GM12872 (cell line): ENCODE data around the gene FZD4.

ENCODE experiments used
- TF ChIP-seq, protein P1 (sequence below): IDR thresholded peaks from 3 replicates; pipeline ENCODE4 v1.5.1; 2011; ENCODE audit warnings: low read depth, mild to moderate bottlenecking, low read length, moderate library complexity; ENCODE audit not compliant: insufficient read depth

The FZD4 gene

GRCh38 chr11:86938203-86938899 lies 16.8 kb downstream of the FZD4 start:
- TF ChIP-seq, protein P1, sequence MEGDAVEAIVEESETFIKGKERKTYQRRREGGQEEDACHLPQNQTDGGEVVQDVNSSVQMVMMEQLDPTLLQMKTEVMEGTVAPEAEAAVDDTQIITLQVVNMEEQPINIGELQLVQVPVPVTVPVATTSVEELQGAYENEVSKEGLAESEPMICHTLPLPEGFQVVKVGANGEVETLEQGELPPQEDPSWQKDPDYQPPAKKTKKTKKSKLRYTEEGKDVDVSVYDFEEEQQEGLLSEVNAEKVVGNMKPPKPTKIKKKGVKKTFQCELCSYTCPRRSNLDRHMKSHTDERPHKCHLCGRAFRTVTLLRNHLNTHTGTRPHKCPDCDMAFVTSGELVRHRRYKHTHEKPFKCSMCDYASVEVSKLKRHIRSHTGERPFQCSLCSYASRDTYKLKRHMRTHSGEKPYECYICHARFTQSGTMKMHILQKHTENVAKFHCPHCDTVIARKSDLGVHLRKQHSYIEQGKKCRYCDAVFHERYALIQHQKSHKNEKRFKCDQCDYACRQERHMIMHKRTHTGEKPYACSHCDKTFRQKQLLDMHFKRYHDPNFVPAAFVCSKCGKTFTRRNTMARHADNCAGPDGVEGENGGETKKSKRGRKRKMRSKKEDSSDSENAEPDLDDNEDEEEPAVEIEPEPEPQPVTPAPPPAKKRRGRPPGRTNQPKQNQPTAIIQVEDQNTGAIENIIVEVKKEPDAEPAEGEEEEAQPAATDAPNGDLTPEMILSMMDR, result no peak

GRCh38 chr11:86934926-86935579 lies 20.1 kb downstream of the FZD4 start:
- TF ChIP-seq, protein P1, result no peak

- TF ChIP-seq, protein P1, result no peak
Observed at GRCh38 chr11:86934582-86934900, 20.7 kb downstream of the FZD4 start.

DNA sequence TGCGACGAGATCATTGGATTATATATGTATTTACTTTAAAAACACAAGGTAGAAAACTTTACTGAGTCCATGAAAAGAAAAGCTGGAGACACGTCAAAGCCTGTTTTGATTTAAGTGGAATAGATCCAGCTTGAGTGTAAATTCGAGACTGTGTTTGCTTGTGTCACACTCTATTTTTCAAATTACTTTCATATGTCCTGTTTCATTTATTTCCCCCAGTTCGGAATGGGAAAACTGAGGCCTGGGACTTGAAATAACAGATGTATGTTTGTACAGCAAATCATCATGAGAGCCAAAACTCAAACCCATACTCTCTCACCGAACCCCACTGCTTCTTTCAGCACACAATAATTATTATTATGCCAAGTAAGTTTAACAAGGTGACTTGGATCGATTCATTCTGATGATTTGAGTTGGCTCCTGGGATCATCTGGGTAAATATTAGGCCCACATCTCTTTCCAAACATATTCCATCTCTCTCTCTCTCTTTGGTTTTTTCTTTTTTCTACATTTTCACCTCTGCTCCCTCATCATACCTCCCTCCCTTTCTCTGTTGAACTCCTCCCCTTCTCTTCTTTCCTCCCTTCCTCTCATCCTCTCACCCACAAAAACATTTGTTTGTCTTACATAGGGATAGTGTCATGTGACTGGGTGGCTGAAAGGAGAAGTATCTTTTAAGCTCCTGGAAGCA lies 21.2 kb downstream of the FZD4 start:
- TF ChIP-seq, protein P1, result no peak

GRCh38 chr11:86932924-86933875 lies 22.0 kb downstream of the FZD4 start:
- TF ChIP-seq, protein P1, result no peak

- TF ChIP-seq, protein P1, result no peak
Observed at GRCh38 chr11:86932259-86932585, 23.0 kb downstream of the FZD4 start.

- TF ChIP-seq, protein P1, result no peak
Observed at GRCh38 chr11:86931548-86932258, 23.5 kb downstream of the FZD4 start.
